GM23338 (cell line): ENCODE data around the gene SORL1-AS1.

ENCODE experiments used
- ATAC-seq: fragments of 200-7000 bp; cut with Tn5 transposase; 3 replicates; pipeline ENCODE4 v1.9.1; 2020
- DNase-seq: peaks from one replicate; pipeline ENCODE4 v3.0.0-alpha.2; 2015; ENCODE audit warnings: low spot score
- H2AFZ ChIP-seq: fragments of 200-600 bp; sonication (generic); 2 replicates; pipeline ENCODE4 v1.8.0; 2016; ENCODE audit warnings: antibody characterized with exemption, mild to moderate bottlenecking, moderate library complexity
- H3F3A ChIP-seq: fragments of 200-600 bp; sonication (generic); replicated peaks from 2 replicates; pipeline ENCODE4 v1.8.0; 2017; ENCODE audit warnings: antibody characterized with exemption, mixed run types, low read depth
- H3K27ac ChIP-seq: fragments of 200-600 bp; sonication (generic); 2 replicates; pipeline ENCODE4 v1.6.1; 2016; ENCODE audit warnings: low read depth
- H3K27me3 ChIP-seq: fragments of 200-600 bp; sonication (generic); 2 replicates; pipeline ENCODE4 v1.8.0; 2016; ENCODE audit warnings: mild to moderate bottlenecking, mixed run types, moderate library complexity; ENCODE audit not compliant: insufficient read depth
- H3K36me3 ChIP-seq: fragments of 200-600 bp; sonication (generic); 2 replicates; pipeline ENCODE4 v1.8.0; 2016; ENCODE audit warnings: mild to moderate bottlenecking; ENCODE audit not compliant: insufficient read depth
- H3K4me1 ChIP-seq: fragments of 200-600 bp; sonication (generic); 2 replicates; pipeline ENCODE4 v1.8.0; 2016; ENCODE audit warnings: mild to moderate bottlenecking, moderate library complexity; ENCODE audit not compliant: insufficient read depth
- H3K4me2 ChIP-seq: fragments of 200-600 bp; sonication (generic); 2 replicates; pipeline ENCODE4 v1.7.1; 2017; ENCODE audit warnings: mixed run types
- H3K4me3 ChIP-seq: fragments of 200-600 bp; sonication (generic); 2 replicates; pipeline ENCODE4 v1.6.1; 2016; ENCODE audit warnings: mixed run types
- H3K79me2 ChIP-seq: fragments of 200-600 bp; sonication (generic); replicated peaks from 2 replicates; pipeline ENCODE4 v1.8.0; 2017; ENCODE audit warnings: mild to moderate bottlenecking; ENCODE audit not compliant: insufficient read depth
- H3K9me2 ChIP-seq: fragments of 200-600 bp; sonication (generic); 2 replicates; pipeline ENCODE4 v1.8.0; 2017; ENCODE audit not compliant: insufficient read depth
- H4K20me1 ChIP-seq: fragments of 200-600 bp; sonication (generic); replicated peaks from 2 replicates; pipeline ENCODE4 v1.8.0; 2017; ENCODE audit warnings: mild to moderate bottlenecking; ENCODE audit not compliant: insufficient read depth
- H3K27ac Mint-ChIP-seq: 2 replicates; pipeline ENCODE4 v1.8.0; 2020; ENCODE audit warnings: inconsistent platforms, mild to moderate bottlenecking, moderate library complexity, mixed read lengths
- H3K27me3 Mint-ChIP-seq: 3 replicates; pipeline ENCODE4 v1.8.0; 2022; ENCODE audit warnings: low read depth, mild to moderate bottlenecking, moderate library complexity, mixed read lengths, inconsistent platforms; ENCODE audit not compliant: insufficient read depth, poor library complexity
- H3K36me3 Mint-ChIP-seq: 3 replicates; pipeline ENCODE4 v1.8.0; 2021; ENCODE audit warnings: low read depth, mild to moderate bottlenecking, inconsistent platforms, moderate library complexity, mixed read lengths
- H3K4me1 Mint-ChIP-seq: 3 replicates; pipeline ENCODE4 v1.8.0; 2020; ENCODE audit warnings: mild to moderate bottlenecking, inconsistent platforms, mixed read lengths
- H3K4me3 Mint-ChIP-seq: 3 replicates; pipeline ENCODE4 v1.8.0; 2021; ENCODE audit warnings: moderate library complexity, mild to moderate bottlenecking, inconsistent platforms, mixed read lengths
- H3K9me3 Mint-ChIP-seq: 3 replicates; pipeline ENCODE4 v1.8.0; 2020; ENCODE audit warnings: moderate library complexity, mild to moderate bottlenecking, inconsistent platforms, mixed read lengths
- CREB1 ChIP-seq: fragments of 250-450 bp; sonication (Bioruptor Pico); IDR thresholded peaks from 2 replicates; pipeline ENCODE4 v1.5.0; 2020; ENCODE audit warnings: low read depth, mild to moderate bottlenecking, moderate library complexity
- CTCF ChIP-seq, 2 experiments: fragments of 200-600 bp in 1 of 2; sonication (generic) in 1 of 2; conservative IDR thresholded peaks; 2 replicates each; pipeline versions ENCODE4 v1.5.1 to v1.6.1; 2016 to 2017; ENCODE audit warnings: antibody characterized with exemption in 2 of 2, low read depth in 2 of 2, mild to moderate bottlenecking in 2 of 2, moderate library complexity in 1 of 2
- EZH2phosphoT487 ChIP-seq: fragments of 200-600 bp; sonication (generic); IDR thresholded peaks from one replicate; pipeline ENCODE4 v1.8.1; 2018; ENCODE audit warnings: antibody characterized with exemption; ENCODE audit not compliant: unreplicated experiment
- NANOG ChIP-seq: IDR thresholded peaks from 2 replicates; pipeline ENCODE4 v1.6.1; 2016; ENCODE audit warnings: antibody characterized with exemption, borderline replicate concordance
- POLR2AphosphoS5 ChIP-seq: IDR thresholded peaks from 2 replicates; pipeline ENCODE4 v1.6.1; 2016; ENCODE audit warnings: antibody characterized with exemption, low read depth
- REST ChIP-seq: IDR thresholded peaks from one replicate; pipeline ENCODE4 v1.6.1; 2018; ENCODE audit warnings: antibody characterized with exemption; ENCODE audit not compliant: unreplicated experiment
- STAT1 ChIP-seq: IDR thresholded peaks from one replicate; pipeline ENCODE4 v1.6.1; 2016; ENCODE audit warnings: antibody characterized with exemption; ENCODE audit not compliant: unreplicated experiment
- ZNF114 ChIP-seq: fragments of 250-450 bp; sonication (Bioruptor Pico); IDR thresholded peaks from 2 replicates; pipeline ENCODE4 v1.5.0; 2020; ENCODE audit warnings: mild to moderate bottlenecking, moderate library complexity
- ZNF331 ChIP-seq: fragments of 250-450 bp; sonication (Bioruptor Pico); IDR thresholded peaks from 2 replicates; pipeline ENCODE4 v1.5.0; 2020; ENCODE audit warnings: low read depth, mild to moderate bottlenecking, moderate library complexity
- ZNF462 ChIP-seq: fragments of 250-450 bp; sonication (Bioruptor Pico); IDR thresholded peaks from 2 replicates; pipeline ENCODE4 v1.5.0; 2020; ENCODE audit warnings: mild to moderate bottlenecking, moderate library complexity

The SORL1-AS1 gene

GRCh38 chr11:121441521-121441920, 11.2 kb downstream of the SORL1-AS1 start:
- no peaks in the 10 kb centered on the region for H3K79me2 ChIP-seq
- no peaks in the 10 kb centered on the region for H3K27me3 Mint-ChIP-seq
- DNase-seq: no peak
- H3K4me2 ChIP-seq: no peak overlapping the region
- no peaks in the 10 kb centered on the region for H3K9me3 Mint-ChIP-seq
- TF ChIP-seq ZNF114 (CRISPR knock-in tag): no peak
- H3K27me3 ChIP-seq: no peaks in the 10 kb centered on the region
- H3F3A ChIP-seq: 0 out of 2 replicates have a peak, but pooled peaks cover 5% of the 10 kb centered on the region
- peaks cover 18% of the 10 kb centered on the region for H3K4me1 Mint-ChIP-seq
- H3K9me2 ChIP-seq: peaks cover 9% of the 10 kb centered on the region; the same call in 1 of the 2 replicates
- no peak overlapping the region for H3K27ac ChIP-seq
- no peaks in the 10 kb centered on the region for H3K36me3 ChIP-seq
- H3K36me3 Mint-ChIP-seq: no peaks in the 10 kb centered on the region
- no peak overlapping the region for H3K27ac Mint-ChIP-seq
- peak; percentile 83 for ATAC-seq
- no peak overlapping the region for H3K4me3 Mint-ChIP-seq
- peaks cover 11% of the 10 kb centered on the region for H3K4me1 ChIP-seq
- H4K20me1 ChIP-seq: no peaks in the 10 kb centered on the region
- peak overlapping the region; percentile 59 for H2AFZ ChIP-seq
- no peak overlapping the region for H3K4me3 ChIP-seq

- no peaks in the 10 kb centered on the region for H3K4me1 ChIP-seq
- H3K9me3 Mint-ChIP-seq: no peaks in the 10 kb centered on the region
- no peak for DNase-seq
- no peak for TF ChIP-seq ZNF114 (CRISPR knock-in tag)
- TF ChIP-seq CREB1: no peak
- no peak for TF ChIP-seq STAT1
- no peak for TF ChIP-seq EZH2phosphoT487
- TF ChIP-seq NANOG: no peak
- no peak for TF ChIP-seq ZNF331
- TF ChIP-seq REST: no peak
- TF ChIP-seq CTCF (conservative IDR thresholded peaks at IDR 0.05; ENCODE audit: low read depth in 2 of 2): no peak
- TF ChIP-seq POLR2AphosphoS5: no peak
- no peak for TF ChIP-seq ZNF462
These were observed 13.0 kb downstream of the SORL1-AS1 start for GRCh38 chr11:121439759-121440158.

More at GRCh38 chr11:121439759-121440158, 13.0 kb downstream of the SORL1-AS1 start:
- no peaks in the 10 kb centered on the region for H3K27me3 Mint-ChIP-seq
- Histone ChIP-seq H4K20me1 (no peaks in the 10 kb centered on the region), H3K79me2 (no peaks in the 10 kb centered on the region), H3K4me2 (no peak overlapping the region), H2AFZ (no peak overlapping the region), H3K9me2 (peaks cover 9% of the 10 kb centered on the region; the same call in 1 of the 2 replicates), H3K27ac (no peak overlapping the region), H3K36me3 (no peaks in the 10 kb centered on the region), H3K4me3 (no peak overlapping the region), H3F3A (0 out of 2 replicates have a peak, but pooled peaks cover 5% of the 10 kb centered on the region), H3K27me3 (no peaks in the 10 kb centered on the region)
- H3K4me1 Mint-ChIP-seq: peaks cover 10% of the 10 kb centered on the region
- no peak overlapping the region for H3K4me3 Mint-ChIP-seq
- no peak overlapping the region for H3K27ac Mint-ChIP-seq
- H3K36me3 Mint-ChIP-seq: no peaks in the 10 kb centered on the region
- ATAC-seq: no peak
